Ovary (tissue), 9 donors: ENCODE measurements around the gene LAMTOR4. TPM values are rescaled to one million over a fixed set of nuclear protein-coding genes. Genes with fewer than 3 reads are reported as not detected.

Experiments used
- DNase-seq, 5 donors: peaks; one replicate each; pipeline ENCODE4 v3.0.0-alpha.2; 2019 to 2020
- H3K27ac ChIP-seq, 2 donors: fragments of 200-600 bp; one replicate each; pipeline versions ENCODE4 v1.5.1 to v1.8.0; 2019 to 2022
- H3K27me3 ChIP-seq: fragments of 200-600 bp; one replicate; pipeline ENCODE4 v1.8.0; 2022
- H3K36me3 ChIP-seq: fragments of 200-600 bp; sonication (generic); one replicate; pipeline ENCODE4 v1.5.1; 2019
- H3K4me1 ChIP-seq: one replicate; pipeline ENCODE4 v1.8.1; 2013; ENCODE audit warnings: mild to moderate bottlenecking, moderate library complexity; ENCODE audit not compliant: insufficient read depth
- H3K4me3 ChIP-seq: fragments of 200-600 bp; sonication (generic); one replicate; pipeline ENCODE4 v1.5.1; 2017
- H3K9me3 ChIP-seq, 2 donors: fragments of 200-600 bp in 1 of 2; sonication (generic) in 1 of 2; one replicate each; pipeline versions ENCODE4 v1.5.1 to v1.8.1; 2013 to 2019; ENCODE audit warnings: mild to moderate bottlenecking in 1 of 2, moderate library complexity in 1 of 2
- CTCF ChIP-seq, 3 donors: fragments of 450-650 bp in 2 of 3; fragments of 200-600 bp in 1 of 3; IDR thresholded peaks; one replicate each; pipeline versions ENCODE4 v1.5.1 to v1.8.0; 2016 to 2022; ENCODE audit warnings: antibody characterized with exemption in 3 of 3, mild to moderate bottlenecking in 1 of 3
- EP300 ChIP-seq: sonication (generic); formaldehyde crosslinking; IDR thresholded peaks from one replicate; pipeline ENCODE4 v1.6.1; 2017; ENCODE audit warnings: antibody characterized with exemption
- POLR2A ChIP-seq: fragments of 450-650 bp; IDR thresholded peaks from one replicate; pipeline ENCODE4 v1.6.1; 2017; ENCODE audit warnings: antibody characterized with exemption, mild to moderate bottlenecking, moderate library complexity
- WGBS, 3 donors: extraction: QIAGEN DNeasy Blood & Tissue Kit in 1 of 3; methylation state at CpG; one replicate each; pipeline versions ENCODE4 v1.1.5 to v1.1.7; 2013 to 2017; 5-methylcytosine and 5-hydroxymethylcytosine counted together
- intact Hi-C, 4 donors: fragments of 100-400 bp; cut with DNase I; formaldehyde crosslinking; loops; one replicate each; pipeline versions ENCODE4 v1.11.0 to v1.15.1; 2022 to 2023
- polyA plus RNA-seq, 2 donors: library from polyadenylated mRNA; stranded (reverse); fragments of 200-250 nt in 1 of 2; fragments of 350-450 nt in 1 of 2; fragmentation: Illumina TruSeq in 1 of 2; extraction: RNeasy Lipid Tissue Mini Kit (QIAGEN cat#74804) in 1 of 2; gene quantifications; one replicate each; pipeline ENCODE4 v1.2.3, GENCODE V29; 2013 to 2014
- total RNA-seq, 7 donors: library from RNA; depleted of rRNA in 2 of 7; stranded (reverse); fragments of >200 nt in 2 of 7; fragmentation: NEBNext Ultra II Directional in 3 of 7; extraction: Animal tissue kit (Norgen Biotek cat#: 25700) in 3 of 7; gene quantifications; one replicate each; pipeline versions ENCODE4 v1.1.0 to v1.2.4, GENCODE V29; 2016 to 2023
- donor health status: DM: no; HTN: no; CAD: no; lungs with moderate emphysema.
- donor health status: DM: no; HTN: no; CAD: no.
- donor health status: Bipolar disorder and iron deficiency.
- donor health status: DM: yes; HTN: yes; CAD: no.
- donor health status: DM: no; HTN: no; CAD: no.
- donor health status: DM: yes; HTN: yes; CAD: no.

LAMTOR4 gene
- total and polyA plus RNA-seq, 9 donors: 10.3 to 246 (median 108) TPM

- intact Hi-C loops: no loop called here
- peaks cover 3% of the 10 kb centered on the region for H3K4me1 ChIP-seq
- 68 to 71% (median 70%) methylated on average over 20 of the region's 20 CpGs for WGBS, 3 donors
Observed at GRCh38 chr7:100155553-100156317, 7.0 kb downstream of the LAMTOR4 start.

GRCh38 chr7:100156331-100157068 lies 7.8 kb downstream of the LAMTOR4 start:
- Histone ChIP-seq H3K4me1 (peaks cover 3% of the 10 kb centered on the region), H3K27ac (no peak overlapping the region), H3K36me3 (no peaks in the 10 kb centered on the region), H3K9me3 (no peaks in the 10 kb centered on the region), H3K27me3 (no peaks in the 10 kb centered on the region), H3K4me3 (no peak overlapping the region)
- DNase-seq: no peak
- intact Hi-C loops: no loop called here
- WGBS, 3 donors: 71 to 82% (median 75%) methylated on average over 16 of the region's 16 CpGs
- TF ChIP-seq CTCF (IDR thresholded peaks at IDR 0.05) (no peak), EP300 (no peak), POLR2A (no peak)

More at GRCh38 chr7:100155553-100156317, 7.0 kb downstream of the LAMTOR4 start:
- H3K36me3 ChIP-seq: no peaks in the 10 kb centered on the region
- no peaks in the 10 kb centered on the region for H3K9me3 ChIP-seq
- no peak overlapping the region for H3K27ac ChIP-seq
- no peak overlapping the region for H3K4me3 ChIP-seq
- no peaks in the 10 kb centered on the region for H3K27me3 ChIP-seq
- TF ChIP-seq EP300 (no peak), POLR2A (no peak), CTCF (IDR thresholded peaks at IDR 0.05) (no peak)
- DNase-seq: no peak

- Histone ChIP-seq H3K4me3 (no peak overlapping the region), H3K9me3 (no peaks in the 10 kb centered on the region), H3K36me3 (no peaks in the 10 kb centered on the region), H3K27ac (no peak overlapping the region), H3K27me3 (no peaks in the 10 kb centered on the region), H3K4me1 (peaks cover 3% of the 10 kb centered on the region)
- WGBS, 3 donors: 62 to 69% (median 65%) methylated on average over 5 of the region's 5 CpGs
- TF ChIP-seq CTCF (IDR thresholded peaks at IDR 0.05) (no peak), EP300 (no peak), POLR2A (no peak)
- intact Hi-C loops: no loop called here
- no peak for DNase-seq
Observed at GRCh38 chr7:100157069-100157333, 8.3 kb downstream of the LAMTOR4 start.

- intact Hi-C loops: no loop called here
- peak overlapping the region; percentile 2 to 75 for H3K27ac ChIP-seq
Observed at GRCh38 chr7:100157334-100158228, 8.9 kb downstream of the LAMTOR4 start.

More at GRCh38 chr7:100157334-100158228, 8.9 kb downstream of the LAMTOR4 start:
- peak overlapping the region; percentile 85 for H3K4me3 ChIP-seq
- WGBS, 3 donors: 10 to 21% (median 14%) methylated on average over 25 to 32 of the region's 32 CpGs
- no peak for TF ChIP-seq POLR2A
- DNase-seq: peak in 2 of 5 donors; percentile 41 to 68
- H3K36me3 ChIP-seq: no peaks in the 10 kb centered on the region
- H3K9me3 ChIP-seq: no peaks in the 10 kb centered on the region
- H3K4me1 ChIP-seq: peaks cover 3% of the 10 kb centered on the region
- no peaks in the 10 kb centered on the region for H3K27me3 ChIP-seq
